Ureter (tissue), 1 donor: Measurements from ENCODE around the gene TRPV5. TPM values are rescaled to one million over a fixed set of nuclear protein-coding genes. Genes with fewer than 3 reads are reported as not detected.

Experiments
- total RNA-seq: library from RNA; stranded (reverse); gene quantifications from one replicate; pipeline ENCODE4 v1.2.4, GENCODE V29; 2023
- donor health status: DM: yes; HTN: yes; CAD: no.

TRPV5 gene
- total RNA-seq, 1 donor from 2014 or later = not detected

Other genes starting within 250 kb of the TRPV5 start
- not detected for gene PRSS1, start 184.3 kb downstream of the TRPV5 start, total RNA-seq
- gene PRSS2, start 162.8 kb downstream of the TRPV5 start, total RNA-seq = not detected
- 55.9 TPM for gene EPHB6, start 78.7 kb downstream of the TRPV5 start, total RNA-seq
- gene TRPV6, start 48.0 kb downstream of the TRPV5 start, total RNA-seq = 27.7 TPM
- not detected for gene LLCFC1, start 5.7 kb upstream of the TRPV5 start, total RNA-seq
- gene KEL, start 28.6 kb upstream of the TRPV5 start, total RNA-seq = 1.3 TPM
- gene OR9A2, start 93.4 kb upstream of the TRPV5 start, total RNA-seq = not detected
- not detected for gene OR6V1, start 118.6 kb upstream of the TRPV5 start, total RNA-seq
- gene PIP, start 198.3 kb upstream of the TRPV5 start, total RNA-seq = not detected
- not detected for gene TAS2R39, start 249.7 kb upstream of the TRPV5 start, total RNA-seq